Large intestine (tissue), 3 donors: ENCODE data around the gene EIF6. TPM values are rescaled to one million over a fixed set of nuclear protein-coding genes. Genes with fewer than 3 reads are reported as not detected.

Experiments used
- DNase-seq, 2 donors: peaks; one replicate each; pipeline versions ENCODE4 v3.0.0 to v3.0.0-alpha.2; 2013
- H3K27ac ChIP-seq: one replicate; pipeline ENCODE4 v1.5.1; 2013; ENCODE audit warnings: low read length
- H3K27me3 ChIP-seq: 2 replicates; pipeline ENCODE4 v1.6.1; 2013; ENCODE audit warnings: low read length; ENCODE audit not compliant: control insufficient read depth, insufficient read depth
- H3K36me3 ChIP-seq: 2 replicates; pipeline ENCODE4 v1.6.1; 2013; ENCODE audit warnings: low read length; ENCODE audit not compliant: control insufficient read depth, insufficient read depth
- H3K4me1 ChIP-seq: one replicate; pipeline ENCODE4 v1.6.1; 2013; ENCODE audit warnings: low read length; ENCODE audit not compliant: control insufficient read depth, insufficient read depth
- H3K4me3 ChIP-seq: one replicate; pipeline ENCODE4 v1.5.1; 2013; ENCODE audit warnings: low read length
- H3K9me3 ChIP-seq: one replicate; pipeline ENCODE4 v1.6.1; 2013; ENCODE audit warnings: mild to moderate bottlenecking, low read depth, low read length, moderate library complexity; ENCODE audit not compliant: control insufficient read depth
- WGBS: methylation state at CpG from one replicate; pipeline ENCODE4 v1.1.5; 2013; ENCODE audit warnings: low lambda C conversion rate; ENCODE audit not compliant: insufficient coverage; 5-methylcytosine and 5-hydroxymethylcytosine counted together
- polyA plus RNA-seq: library from polyadenylated mRNA; unstranded; fragments of 120-200 nt; gene quantifications from one replicate; pipeline ENCODE4 v1.2.1, GENCODE V29; 2013

Gene EIF6
- polyA plus RNA-seq, 1 donor, result 172 TPM

DNA sequence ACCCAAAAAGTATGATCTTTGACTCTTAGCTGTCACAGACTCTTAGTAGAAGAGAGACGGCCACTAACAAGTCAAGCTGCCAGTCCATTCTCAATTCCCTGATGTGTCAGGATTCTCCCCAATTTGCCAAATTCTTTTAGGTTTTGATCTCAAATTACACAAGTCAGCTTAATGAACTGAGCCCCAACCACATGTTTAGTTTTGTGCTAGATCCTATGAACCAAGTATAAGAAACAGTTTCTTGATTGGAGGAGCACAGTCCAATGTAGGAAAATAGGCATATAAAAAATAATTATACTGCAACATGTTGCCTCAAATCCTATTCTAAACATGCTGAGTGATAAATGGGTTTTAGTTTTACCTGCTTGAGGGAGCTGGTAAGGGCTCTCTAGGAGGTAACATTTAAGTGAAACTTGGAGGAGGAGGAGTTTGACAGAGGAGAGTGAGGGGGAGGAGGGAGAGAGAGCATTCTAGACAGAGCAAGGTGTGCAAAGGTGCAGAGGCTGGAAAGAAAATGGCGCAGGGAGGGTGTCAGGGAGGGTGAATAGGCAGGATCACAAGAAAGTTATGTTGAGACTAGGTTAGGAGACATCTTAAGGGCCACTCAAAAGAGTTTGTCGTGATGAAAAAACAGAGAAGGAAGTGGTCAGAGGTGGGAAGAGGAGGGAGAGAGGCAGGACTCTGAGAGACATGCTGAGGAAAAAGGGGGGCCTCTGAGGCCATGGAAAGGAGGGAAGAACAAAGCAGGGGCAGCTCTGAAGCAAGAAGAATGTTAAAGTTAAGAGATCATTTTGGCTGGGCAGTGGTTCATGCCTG lies 30.5 kb upstream of the EIF6 start:
- peaks cover 4% of the 10 kb centered on the region for H3K36me3 ChIP-seq
- no peak overlapping the region for H3K27ac ChIP-seq
- WGBS, result 81% methylated on average over 2 of the region's 3 CpGs
- no peaks in the 10 kb centered on the region for H3K27me3 ChIP-seq
- DNase-seq, result no peak
- no peak overlapping the region for H3K4me3 ChIP-seq
- H3K4me1 ChIP-seq, result peaks cover 37% of the 10 kb centered on the region
- no peaks in the 10 kb centered on the region for H3K9me3 ChIP-seq

GRCh38 chr20:35312318-35312717 lies 27.7 kb upstream of the EIF6 start:
- no peak overlapping the region for H3K27ac ChIP-seq
- H3K4me3 ChIP-seq, result no peak overlapping the region
- no CpG with 5 or more reads among the region's 1 CpG for WGBS
- peaks cover 14% of the 10 kb centered on the region for H3K4me1 ChIP-seq
- no peak for DNase-seq
- H3K36me3 ChIP-seq, result peaks cover 9% of the 10 kb centered on the region
- H3K9me3 ChIP-seq, result no peaks in the 10 kb centered on the region
- no peaks in the 10 kb centered on the region for H3K27me3 ChIP-seq

- no peaks in the 10 kb centered on the region for H3K9me3 ChIP-seq
- peaks cover 15% of the 10 kb centered on the region for H3K4me1 ChIP-seq
- peaks cover 9% of the 10 kb centered on the region for H3K36me3 ChIP-seq
- no peaks in the 10 kb centered on the region for H3K27me3 ChIP-seq
- H3K4me3 ChIP-seq, result no peak overlapping the region
- 90% methylated on average over 2 of the region's 5 CpGs for WGBS
- DNase-seq, result no peak
- H3K27ac ChIP-seq, result no peak overlapping the region
Measured at GRCh38 chr20:35311822-35312221, 27.2 kb upstream of the EIF6 start.

DNA sequence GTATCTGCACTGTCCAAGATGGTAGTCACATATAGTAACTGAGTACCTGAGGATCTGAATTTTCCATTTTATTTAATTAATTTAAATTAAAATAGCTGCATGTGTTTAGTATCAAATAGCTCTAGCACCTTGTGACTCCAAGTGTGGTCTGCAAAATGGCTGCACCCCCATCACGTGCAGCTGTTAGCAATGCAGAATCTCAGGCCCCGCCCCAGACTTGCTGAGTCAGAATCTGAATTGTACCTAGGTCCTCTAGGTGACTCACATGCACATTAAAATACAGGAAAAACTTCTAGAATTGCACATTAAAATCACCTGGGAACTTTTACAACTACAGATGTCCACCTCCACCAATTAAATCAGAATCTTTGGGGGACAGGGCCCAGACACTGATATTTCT lies 26.8 kb upstream of the EIF6 start:
- no peak overlapping the region for H3K27ac ChIP-seq
- DNase-seq, result no peak
- no peaks in the 10 kb centered on the region for H3K27me3 ChIP-seq
- H3K36me3 ChIP-seq, result peaks cover 9% of the 10 kb centered on the region
- no peak overlapping the region for H3K4me3 ChIP-seq
- WGBS, result no CpG with 5 or more reads among the region's 2 CpGs
- H3K4me1 ChIP-seq, result peaks cover 19% of the 10 kb centered on the region
- no peaks in the 10 kb centered on the region for H3K9me3 ChIP-seq

GRCh38 chr20:35307666-35308653 lies 23.4 kb upstream of the EIF6 start:
- no peak overlapping the region for H3K4me3 ChIP-seq
- DNase-seq, result no peak
- no peaks in the 10 kb centered on the region for H3K9me3 ChIP-seq
- H3K36me3 ChIP-seq, result peaks cover 9% of the 10 kb centered on the region
- H3K27me3 ChIP-seq, result no peaks in the 10 kb centered on the region
- H3K4me1 ChIP-seq, result peaks cover 37% of the 10 kb centered on the region
- peak overlapping the region; percentile 91 for H3K27ac ChIP-seq
- WGBS, result 100% methylated on average over 1 of the region's 13 CpGs

- Histone ChIP-seq H3K9me3 (no peaks in the 10 kb centered on the region), H3K27ac (peak overlapping the region; percentile 91), H3K4me1 (peaks cover 37% of the 10 kb centered on the region), H3K27me3 (no peaks in the 10 kb centered on the region), H3K4me3 (no peak overlapping the region), H3K36me3 (peaks cover 7% of the 10 kb centered on the region)
- peak; percentile 71 to 77 for DNase-seq
- WGBS, result no CpG with 5 or more reads among the region's 4 CpGs
Measured at GRCh38 chr20:35306931-35307517, 22.5 kb upstream of the EIF6 start.

DNA sequence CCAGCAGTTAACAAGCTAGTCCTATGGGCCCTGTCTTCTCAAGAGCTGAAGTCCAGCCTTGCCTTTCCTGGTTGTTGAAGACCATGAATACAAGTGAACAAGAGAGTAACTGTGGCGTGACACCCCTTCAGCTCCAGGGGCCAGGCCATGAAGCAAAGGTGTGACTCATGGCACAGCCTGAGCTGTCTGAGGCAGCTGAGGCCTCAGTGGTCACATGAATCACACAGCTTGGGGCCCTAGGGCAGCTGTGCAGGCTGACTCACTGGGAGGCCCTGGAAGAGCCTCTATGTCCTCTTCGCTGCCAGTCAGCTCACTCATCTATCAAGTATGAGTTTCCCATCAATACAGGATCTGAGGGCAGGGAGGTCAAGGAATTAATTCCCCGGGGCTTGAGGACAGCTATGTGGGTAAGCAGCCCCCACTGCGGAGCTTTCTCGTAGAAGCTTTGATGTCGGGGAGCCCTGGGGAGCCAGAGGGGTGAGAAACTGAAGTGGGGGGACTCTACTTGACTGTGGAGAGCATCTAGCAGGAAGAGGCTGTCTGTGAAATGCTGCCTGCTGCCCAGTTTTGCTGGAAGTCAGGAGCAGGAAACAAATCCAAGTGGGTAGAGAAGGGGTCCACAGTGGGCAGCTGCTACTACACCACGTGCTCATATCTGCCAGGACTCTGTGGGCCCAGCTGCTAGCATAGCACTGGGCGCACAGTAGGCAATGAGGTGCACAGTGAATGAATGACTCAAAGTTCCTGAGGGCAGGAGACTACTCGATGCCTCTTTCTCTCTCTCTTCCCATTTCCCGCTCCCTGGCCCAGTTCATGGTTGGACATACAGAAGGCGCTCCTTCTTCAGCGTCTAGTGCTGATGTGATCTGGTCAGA lies 21.3 kb upstream of the EIF6 start:
- Histone ChIP-seq H3K4me3 (no peak overlapping the region), H3K36me3 (peaks cover 5% of the 10 kb centered on the region), H3K27me3 (no peaks in the 10 kb centered on the region), H3K4me1 (peaks cover 37% of the 10 kb centered on the region), H3K9me3 (no peaks in the 10 kb centered on the region), H3K27ac (peak overlapping the region; percentile 91)
- peak; percentile 93 to 95 for DNase-seq
- no CpG with 5 or more reads among the region's 12 CpGs for WGBS

DNA sequence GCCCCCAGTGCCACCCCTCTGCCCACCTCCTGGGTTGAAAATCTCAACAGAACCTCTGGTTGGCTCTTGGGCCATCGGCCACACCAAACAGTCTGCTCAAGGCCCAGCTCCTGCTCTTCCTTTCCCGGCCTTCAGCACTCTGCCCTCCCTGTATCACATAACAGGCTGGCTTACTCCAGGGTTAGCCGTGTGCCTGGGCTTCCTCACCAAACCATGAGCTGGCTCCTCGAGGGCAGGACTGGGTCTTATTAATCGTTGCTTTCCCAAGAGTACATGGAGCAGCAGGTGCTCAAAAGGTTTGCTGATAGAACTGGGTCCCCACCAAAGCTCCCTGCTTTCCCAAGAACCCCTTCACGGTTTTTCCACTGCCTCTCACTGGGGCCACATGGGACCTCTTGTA lies 20.4 kb upstream of the EIF6 start:
- no CpG with 5 or more reads among the region's 6 CpGs for WGBS
- DNase-seq, result no peak
- Histone ChIP-seq H3K36me3 (peaks cover 5% of the 10 kb centered on the region), H3K27me3 (no peaks in the 10 kb centered on the region), H3K4me1 (peaks cover 37% of the 10 kb centered on the region), H3K9me3 (no peaks in the 10 kb centered on the region), H3K4me3 (no peak overlapping the region), H3K27ac (peak overlapping the region; percentile 91)

DNA sequence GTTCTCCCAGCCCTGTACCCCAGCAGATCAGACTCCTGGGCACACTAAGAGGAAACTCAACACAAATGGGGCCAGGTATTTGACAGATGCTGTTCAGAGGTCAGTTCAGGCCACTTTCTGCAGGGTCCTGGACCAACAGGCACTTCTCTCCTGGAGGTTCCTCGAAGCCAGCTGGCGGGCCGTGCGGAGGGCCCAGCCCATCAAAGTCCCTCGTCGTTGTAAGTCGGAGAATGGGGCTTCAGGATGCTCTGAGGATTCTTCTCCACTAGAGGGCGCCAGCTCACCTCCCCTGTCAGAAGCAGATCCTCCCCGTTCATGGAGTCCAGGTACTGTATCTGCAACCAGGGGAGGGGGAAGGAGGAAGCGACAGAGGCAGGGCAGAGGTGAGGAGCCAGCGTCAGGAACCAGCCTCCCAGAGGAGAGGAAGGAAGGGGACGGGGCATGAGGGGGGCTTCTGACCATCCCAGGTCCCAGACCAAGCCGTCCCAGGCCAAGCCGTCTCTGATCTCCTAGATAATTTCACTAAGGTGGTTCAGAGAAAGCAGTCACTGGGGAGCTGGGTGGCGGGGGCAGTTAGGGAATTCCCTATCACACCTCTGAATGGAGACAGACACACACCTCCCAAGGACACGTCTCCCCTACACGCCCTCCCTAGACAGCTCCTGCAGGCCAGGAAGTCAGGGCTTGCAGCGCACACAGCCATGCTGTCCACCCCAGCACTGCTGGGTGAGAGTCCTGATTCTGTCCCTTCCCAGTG lies 19.3 kb upstream of the EIF6 start:
- H3K27me3 ChIP-seq, result no peaks in the 10 kb centered on the region
- H3K4me3 ChIP-seq, result no peak overlapping the region
- H3K4me1 ChIP-seq, result peaks cover 37% of the 10 kb centered on the region
- H3K9me3 ChIP-seq, result no peaks in the 10 kb centered on the region
- WGBS, result no CpG with 5 or more reads among the region's 18 CpGs
- peak; percentile 86 to 88 for DNase-seq
- peak overlapping the region; percentile 91 for H3K27ac ChIP-seq
- H3K36me3 ChIP-seq, result peaks cover under 1% of the 10 kb centered on the region
